ENCODE data around the gene TXNL4A.

The TXNL4A gene

DNA sequence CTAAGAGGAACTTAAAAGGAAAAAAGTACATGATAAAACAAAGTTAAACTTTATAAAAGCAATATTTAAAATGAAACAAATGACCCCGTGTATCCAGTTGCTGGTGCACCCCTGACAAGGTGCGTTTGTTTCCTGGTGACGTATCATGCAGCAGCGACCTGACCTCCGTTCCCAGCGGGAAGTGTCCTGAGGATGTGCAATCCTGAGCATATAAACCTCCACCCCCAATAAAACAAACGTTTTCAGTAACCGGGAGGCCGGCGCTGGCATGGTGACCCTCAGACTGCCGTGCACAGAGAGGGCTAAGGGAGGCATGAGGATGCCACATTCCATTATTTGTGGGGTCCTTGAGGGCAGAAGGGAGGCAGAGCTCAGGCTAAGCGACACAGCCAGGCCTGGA lies 51.7 kb downstream of the TXNL4A start:
- no peak for TF ChIP-seq REST (IDR thresholded peaks at IDR 0.05; ENCODE audit: insufficient read depth in 1 of 2, low read depth in 2 of 2, low read length in 2 of 2)
- no peak for TF ChIP-seq FOXP2 (optimal IDR thresholded peaks at IDR 0.05; ENCODE audit: borderline replicate concordance, extremely low read depth, extremely low read length, insufficient read depth)
- TF ChIP-seq SIN3A (IDR thresholded peaks at IDR 0.05; ENCODE audit: borderline replicate concordance, insufficient read depth, low read length), result no peak
- TF ChIP-seq TAF1 (IDR thresholded peaks at IDR 0.05; ENCODE audit: borderline replicate concordance, insufficient read depth, low read length), result no peak

DNA sequence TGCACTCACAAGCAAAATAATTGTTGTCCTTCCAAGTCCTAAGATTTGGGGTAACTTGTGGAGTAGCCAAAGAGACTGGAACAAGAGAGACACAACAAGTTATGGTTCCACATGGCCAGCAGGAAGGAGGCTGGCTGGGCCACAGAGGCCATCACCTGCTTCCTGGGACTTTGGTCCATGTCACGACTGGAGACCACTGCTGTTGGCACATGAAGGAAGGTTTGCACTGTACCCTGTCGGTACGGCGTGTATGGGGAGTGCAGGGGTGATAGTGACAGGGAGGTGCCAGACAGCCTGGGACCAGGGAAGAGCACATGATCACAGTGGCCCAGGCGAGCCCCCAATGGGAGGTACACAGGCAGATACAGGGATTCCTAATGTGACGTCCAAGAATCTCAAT lies 52.4 kb downstream of the TXNL4A start:
- TF ChIP-seq TAF1 (IDR thresholded peaks at IDR 0.05; ENCODE audit: borderline replicate concordance, insufficient read depth, low read length) (no peak), SIN3A (IDR thresholded peaks at IDR 0.05; ENCODE audit: borderline replicate concordance, insufficient read depth, low read length) (no peak), REST (IDR thresholded peaks at IDR 0.05; ENCODE audit: insufficient read depth in 1 of 2, low read depth in 2 of 2, low read length in 2 of 2) (no peak), POLR2AphosphoS5 (IDR thresholded peaks at IDR 0.05; ENCODE audit: low read depth, low read length) (no peak), FOXP2 (optimal IDR thresholded peaks at IDR 0.05; ENCODE audit: borderline replicate concordance, extremely low read depth, extremely low read length, insufficient read depth) (no peak)

GRCh38 chr18:79935499-79935898 lies 52.9 kb downstream of the TXNL4A start:
- TF ChIP-seq REST (IDR thresholded peaks at IDR 0.05; ENCODE audit: insufficient read depth in 1 of 2, low read depth in 2 of 2, low read length in 2 of 2), result no peak
- no peak for TF ChIP-seq POLR2AphosphoS5 (IDR thresholded peaks at IDR 0.05; ENCODE audit: low read depth, low read length)
- no peak for TF ChIP-seq SIN3A (IDR thresholded peaks at IDR 0.05; ENCODE audit: borderline replicate concordance, insufficient read depth, low read length)
- TF ChIP-seq TAF1 (IDR thresholded peaks at IDR 0.05; ENCODE audit: borderline replicate concordance, insufficient read depth, low read length), result no peak
- no peak for TF ChIP-seq FOXP2 (optimal IDR thresholded peaks at IDR 0.05; ENCODE audit: borderline replicate concordance, extremely low read depth, extremely low read length, insufficient read depth)

DNA sequence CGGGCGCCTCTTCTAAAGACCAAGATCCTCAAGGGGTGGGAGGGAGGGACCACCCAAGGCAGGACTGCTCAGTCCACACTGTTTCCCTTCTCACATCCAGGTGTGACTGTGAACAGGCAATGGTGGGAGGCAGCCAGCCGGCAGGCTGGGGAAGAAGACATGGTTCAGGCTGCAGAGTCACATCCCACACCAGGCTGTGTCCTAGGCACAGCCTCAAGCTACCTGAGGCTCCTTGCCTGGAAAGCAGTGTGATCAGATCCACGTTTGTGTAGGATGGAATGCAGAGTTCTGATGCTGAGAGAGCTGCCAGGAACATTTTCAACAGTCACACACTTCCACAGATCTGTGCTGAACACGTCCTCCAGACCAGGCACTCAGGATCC lies 53.3 kb downstream of the TXNL4A start:
- no peak for TF ChIP-seq TAF1 (IDR thresholded peaks at IDR 0.05; ENCODE audit: borderline replicate concordance, insufficient read depth, low read length)
- no peak for TF ChIP-seq POLR2AphosphoS5 (IDR thresholded peaks at IDR 0.05; ENCODE audit: low read depth, low read length)
- TF ChIP-seq REST (IDR thresholded peaks at IDR 0.05; ENCODE audit: insufficient read depth in 1 of 2, low read depth in 2 of 2, low read length in 2 of 2), result no peak
- no peak for TF ChIP-seq FOXP2 (optimal IDR thresholded peaks at IDR 0.05; ENCODE audit: borderline replicate concordance, extremely low read depth, extremely low read length, insufficient read depth)

Measured in PFSK-1 (cell line).